Measurements from ENCODE around the gene PDS5B. TPM values are rescaled to one million over a fixed set of nuclear protein-coding genes. Genes with fewer than 3 reads are reported as not detected.
"Not testable (repeated sequence)": the region's sequence is repeated elsewhere in the genome, so short reads cannot be mapped to it uniquely, and the experiment has no call there.

Gene PDS5B
- total RNA-seq, 1 experiment from 2014 or later = 25.4 TPM

DNA sequence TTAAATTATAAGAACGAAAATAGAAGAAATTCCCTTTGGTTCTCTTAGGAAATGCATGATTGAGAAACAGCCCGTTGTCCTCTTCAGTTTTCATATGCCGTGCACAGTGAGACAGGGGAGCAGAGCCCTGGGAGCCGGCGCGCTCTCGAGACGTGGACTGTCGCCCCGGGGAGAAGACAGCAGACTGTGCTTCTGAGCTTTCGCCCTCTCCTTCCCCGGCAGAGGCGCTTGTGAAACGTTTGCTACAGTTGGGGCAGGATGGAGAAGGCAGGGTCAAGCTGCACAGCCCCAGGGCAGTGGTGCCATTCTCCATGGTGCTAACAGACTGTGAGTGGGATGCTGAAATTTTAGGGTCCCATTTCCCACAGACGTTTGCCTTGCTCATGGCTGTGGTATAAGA, 237.8 kb downstream of the PDS5B start:
- no peak overlapping the region for H3K27ac Mint-ChIP-seq (ENCODE audit: low read depth, unreplicated experiment)

DNA sequence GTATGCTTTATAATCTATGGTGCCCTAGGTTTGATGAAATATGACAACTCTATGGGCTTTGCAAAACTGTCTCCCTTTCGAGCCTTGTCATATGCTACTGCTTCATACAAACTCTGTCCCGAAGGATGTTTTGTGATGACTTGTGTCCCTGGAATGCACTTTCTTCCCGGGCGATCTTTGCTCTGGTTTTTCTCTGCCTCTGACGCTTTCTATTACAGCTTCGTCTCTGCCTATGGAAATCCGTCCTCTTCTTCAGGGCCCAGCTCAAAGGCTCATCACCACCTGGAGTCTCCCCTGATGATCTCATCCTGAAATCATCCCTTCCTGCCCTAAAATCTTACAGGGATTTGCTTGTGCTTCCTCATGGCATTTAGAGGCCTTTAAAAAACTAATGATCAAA, 238.4 kb downstream of the PDS5B start:
- no peak for TF ChIP-seq CTCF (IDR thresholded peaks at IDR 0.05; ENCODE audit: unreplicated experiment)
- no peaks in the 10 kb centered on the region for H3K27me3 Mint-ChIP-seq (ENCODE audit: insufficient read depth, unreplicated experiment)
- CTCF ChIA-PET = no interaction called here
- H3K4me1 Mint-ChIP-seq (ENCODE audit: insufficient read depth, unreplicated experiment) = peaks cover 23% of the 10 kb centered on the region
- no TSS peak for BruUV-seq (replicated peaks)
- intact Hi-C loops (cut with micrococcal nuclease) = no loop called here
- no peaks in the 10 kb centered on the region for H3K36me3 Mint-ChIP-seq (ENCODE audit: insufficient read depth, unreplicated experiment)
- no peaks in the 10 kb centered on the region for H3K9me3 Mint-ChIP-seq (ENCODE audit: unreplicated experiment)
- POLR2A ChIA-PET = interaction anchor here (0.6 kb wide), 1 partner anchor 329 kb away, joined by 3 read pairs; no protein-coding TSS in a partner anchor
- peak overlapping the region; percentile 24 for H3K27ac Mint-ChIP-seq (ENCODE audit: low read depth, unreplicated experiment)
- DNase-seq (ENCODE audit: unreplicated experiment) = peak; percentile 78
- peak overlapping the region; percentile 17 for H3K4me3 Mint-ChIP-seq (ENCODE audit: unreplicated experiment)

More for the DNA sequence above, 237.8 kb downstream of the PDS5B start:
- Mint-ChIP-seq H3K27me3 (ENCODE audit: insufficient read depth, unreplicated experiment) (no peaks in the 10 kb centered on the region), H3K4me1 (ENCODE audit: insufficient read depth, unreplicated experiment) (peaks cover 17% of the 10 kb centered on the region), H3K36me3 (ENCODE audit: insufficient read depth, unreplicated experiment) (no peaks in the 10 kb centered on the region), H3K4me3 (ENCODE audit: unreplicated experiment) (no peak overlapping the region), H3K9me3 (ENCODE audit: unreplicated experiment) (no peaks in the 10 kb centered on the region)
- no TSS peak for BruUV-seq (replicated peaks)
- CTCF ChIA-PET = no interaction called here
- POLR2A ChIA-PET = no interaction called here
- TF ChIP-seq CTCF (IDR thresholded peaks at IDR 0.05; ENCODE audit: unreplicated experiment) = no peak
- intact Hi-C loops (cut with micrococcal nuclease) = no loop called here
- no peak for DNase-seq (ENCODE audit: unreplicated experiment)

DNA sequence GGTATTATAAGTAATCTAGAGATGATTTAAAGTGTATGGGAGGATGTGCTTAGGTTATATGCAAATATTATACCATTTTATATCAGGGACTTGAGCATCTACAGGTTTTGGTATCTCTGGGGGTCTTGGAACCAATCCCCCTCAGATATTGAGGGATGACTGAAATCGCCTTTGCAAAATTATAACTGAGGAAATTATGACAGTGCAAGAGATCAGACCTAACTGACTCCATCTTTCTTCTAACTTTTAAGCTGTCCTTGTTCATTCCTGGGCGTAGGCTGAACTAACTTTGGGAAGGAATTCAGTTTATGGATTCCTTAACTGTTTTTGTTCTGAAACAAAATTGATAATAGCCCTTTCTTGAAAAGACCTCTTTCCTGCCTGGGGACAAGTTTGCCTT, 239.2 kb downstream of the PDS5B start:
- intact Hi-C loops (cut with micrococcal nuclease) = no loop called here
- no peak overlapping the region for H3K4me3 Mint-ChIP-seq (ENCODE audit: unreplicated experiment)
- DNase-seq (ENCODE audit: unreplicated experiment) = no peak
- no peaks in the 10 kb centered on the region for H3K9me3 Mint-ChIP-seq (ENCODE audit: unreplicated experiment)
- no peak overlapping the region for H3K27ac Mint-ChIP-seq (ENCODE audit: low read depth, unreplicated experiment)
- H3K36me3 Mint-ChIP-seq (ENCODE audit: insufficient read depth, unreplicated experiment) = no peaks in the 10 kb centered on the region
- CTCF ChIA-PET = interaction anchor here (0.6 kb wide), 1 partner anchor 89 kb away, joined by 3 read pairs; no protein-coding TSS in a partner anchor
- no TSS peak for BruUV-seq (replicated peaks)
- peaks cover 29% of the 10 kb centered on the region for H3K4me1 Mint-ChIP-seq (ENCODE audit: insufficient read depth, unreplicated experiment)
- POLR2A ChIA-PET = no interaction called here
- no peak for TF ChIP-seq CTCF (IDR thresholded peaks at IDR 0.05; ENCODE audit: unreplicated experiment)
- H3K27me3 Mint-ChIP-seq (ENCODE audit: insufficient read depth, unreplicated experiment) = no peaks in the 10 kb centered on the region

DNA sequence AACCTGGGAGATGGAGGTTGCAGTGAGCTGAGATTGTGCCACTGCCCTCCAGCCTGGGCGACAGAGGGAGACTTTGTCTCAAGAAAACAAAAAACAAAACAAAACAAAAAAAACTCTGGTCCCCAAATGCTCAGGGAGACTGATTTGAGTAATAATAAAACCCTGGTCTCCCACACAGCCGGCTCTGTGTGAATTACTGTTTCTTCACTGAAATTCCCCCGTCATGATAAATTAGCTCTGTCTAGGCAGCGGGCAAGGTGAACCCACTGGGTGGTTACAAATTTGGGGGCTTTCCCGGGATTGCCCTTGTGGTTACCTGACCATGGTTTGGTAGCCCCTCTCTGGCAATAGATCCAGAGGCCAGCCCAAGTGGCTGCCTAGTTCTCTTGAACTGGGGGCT, 240.1 kb downstream of the PDS5B start:
- CTCF ChIA-PET; intact Hi-C loops (cut with micrococcal nuclease); H3K27ac Mint-ChIP-seq (ENCODE audit: low read depth, unreplicated experiment); H3K27me3 Mint-ChIP-seq (ENCODE audit: insufficient read depth, unreplicated experiment); H3K9me3 Mint-ChIP-seq (ENCODE audit: unreplicated experiment); H3K36me3 Mint-ChIP-seq (ENCODE audit: insufficient read depth, unreplicated experiment); H3K4me3 Mint-ChIP-seq (ENCODE audit: unreplicated experiment); DNase-seq (ENCODE audit: unreplicated experiment); BruUV-seq (replicated peaks): not testable (repeated sequence)
- POLR2A ChIA-PET = interaction anchor here (0.5 kb wide), 1 partner anchor 122 kb away, joined by 3 read pairs; no protein-coding TSS in a partner anchor
- H3K4me1 Mint-ChIP-seq (ENCODE audit: insufficient read depth, unreplicated experiment) = peaks cover 29% of the 10 kb centered on the region

Other genes starting within 250 kb of the PDS5B start
- 1.6 and 1.9 TPM in 2 replicates for gene N4BP2L1, start 158.3 kb upstream of the PDS5B start, total RNA-seq (2022)
- gene N4BP2L2, start 47.7 kb upstream of the PDS5B start, total RNA-seq (2022) = 113 and 132 TPM in 2 replicates